GM12864 (cell line): Measurements from ENCODE around the gene GFAP.

Experiments
- DNase-seq: peaks from one replicate; pipeline ENCODE4 v3.0.0-alpha.2; 2011; ENCODE audit warnings: low read depth
- H3K4me3 ChIP-seq: 2 replicates; pipeline ENCODE4 v1.5.1; 2011; ENCODE audit warnings: mild to moderate bottlenecking, low read depth, low read length, control low read depth
- TF ChIP-seq, protein P1 (sequence below): IDR thresholded peaks from 2 replicates; pipeline ENCODE4 v1.5.1; 2011; ENCODE audit warnings: low read depth, mild to moderate bottlenecking, moderate library complexity, low read length, control low read depth, inconsistent platforms; ENCODE audit errors: missing control alignments

The GFAP gene

DNA sequence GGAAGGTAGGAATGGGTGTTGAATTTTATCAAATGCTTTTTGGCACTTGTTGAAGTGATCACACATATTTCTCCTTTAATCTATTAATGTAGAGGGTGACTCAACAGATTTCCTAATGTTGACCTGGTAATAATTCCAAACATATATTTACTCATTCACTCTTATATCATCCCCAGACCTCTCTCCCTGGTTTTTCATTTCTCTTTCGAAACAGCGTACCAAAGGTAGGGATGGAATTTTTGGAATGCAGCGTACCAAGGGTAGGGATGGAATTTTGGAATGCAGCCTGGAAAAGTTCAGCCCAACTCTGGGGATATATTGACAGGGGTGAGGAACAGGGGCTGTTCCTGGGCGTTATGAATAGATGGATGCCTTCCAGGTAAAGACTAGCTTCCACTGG lies 25.0 kb upstream of the GFAP start:
- no peak overlapping the region for H3K4me3 ChIP-seq
- TF ChIP-seq, protein P1, sequence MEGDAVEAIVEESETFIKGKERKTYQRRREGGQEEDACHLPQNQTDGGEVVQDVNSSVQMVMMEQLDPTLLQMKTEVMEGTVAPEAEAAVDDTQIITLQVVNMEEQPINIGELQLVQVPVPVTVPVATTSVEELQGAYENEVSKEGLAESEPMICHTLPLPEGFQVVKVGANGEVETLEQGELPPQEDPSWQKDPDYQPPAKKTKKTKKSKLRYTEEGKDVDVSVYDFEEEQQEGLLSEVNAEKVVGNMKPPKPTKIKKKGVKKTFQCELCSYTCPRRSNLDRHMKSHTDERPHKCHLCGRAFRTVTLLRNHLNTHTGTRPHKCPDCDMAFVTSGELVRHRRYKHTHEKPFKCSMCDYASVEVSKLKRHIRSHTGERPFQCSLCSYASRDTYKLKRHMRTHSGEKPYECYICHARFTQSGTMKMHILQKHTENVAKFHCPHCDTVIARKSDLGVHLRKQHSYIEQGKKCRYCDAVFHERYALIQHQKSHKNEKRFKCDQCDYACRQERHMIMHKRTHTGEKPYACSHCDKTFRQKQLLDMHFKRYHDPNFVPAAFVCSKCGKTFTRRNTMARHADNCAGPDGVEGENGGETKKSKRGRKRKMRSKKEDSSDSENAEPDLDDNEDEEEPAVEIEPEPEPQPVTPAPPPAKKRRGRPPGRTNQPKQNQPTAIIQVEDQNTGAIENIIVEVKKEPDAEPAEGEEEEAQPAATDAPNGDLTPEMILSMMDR, result no peak
- DNase-seq, result no peak

DNA sequence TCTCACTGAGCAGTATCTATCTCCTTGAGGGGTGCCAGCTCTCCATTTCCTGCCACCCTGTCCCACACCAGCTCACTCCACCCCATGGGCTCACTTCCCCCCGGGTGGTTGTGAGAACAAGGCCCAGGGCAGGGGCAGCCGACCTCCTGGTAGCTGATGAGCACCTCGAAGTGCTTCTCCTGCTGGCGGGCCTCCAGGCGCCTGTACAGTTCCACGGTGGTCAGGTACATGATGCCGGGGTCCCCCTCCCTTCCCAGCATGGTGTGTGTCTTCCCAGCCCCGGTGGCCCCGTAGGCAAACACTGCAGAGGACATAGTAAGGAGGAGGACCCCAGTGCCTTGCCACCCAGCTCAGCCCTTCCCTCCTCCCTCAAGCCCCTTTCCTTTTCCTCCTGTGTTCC lies 19.8 kb upstream of the GFAP start:
- no peak overlapping the region for H3K4me3 ChIP-seq
- DNase-seq, result no peak
- TF ChIP-seq, protein P1, result no peak

DNA sequence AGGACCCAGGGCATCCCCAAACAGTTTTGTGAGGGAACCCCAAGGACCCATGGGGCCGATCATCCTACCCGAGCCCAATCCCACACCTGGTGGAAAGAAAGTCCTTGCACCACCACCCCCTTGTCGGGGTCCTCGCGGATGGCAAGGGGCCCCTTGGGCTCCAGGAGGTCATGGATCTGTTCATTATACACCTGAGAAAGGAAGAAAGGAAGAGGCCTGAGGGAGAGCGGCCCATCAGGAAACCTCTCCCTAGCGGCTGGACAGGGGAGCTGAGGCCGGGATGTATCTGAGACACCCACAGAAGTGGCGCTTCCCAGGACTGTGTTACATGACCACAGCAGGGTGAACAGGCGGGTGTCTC lies 19.4 kb upstream of the GFAP start:
- TF ChIP-seq, protein P1, result no peak
- no peak overlapping the region for H3K4me3 ChIP-seq
- DNase-seq, result no peak

DNA sequence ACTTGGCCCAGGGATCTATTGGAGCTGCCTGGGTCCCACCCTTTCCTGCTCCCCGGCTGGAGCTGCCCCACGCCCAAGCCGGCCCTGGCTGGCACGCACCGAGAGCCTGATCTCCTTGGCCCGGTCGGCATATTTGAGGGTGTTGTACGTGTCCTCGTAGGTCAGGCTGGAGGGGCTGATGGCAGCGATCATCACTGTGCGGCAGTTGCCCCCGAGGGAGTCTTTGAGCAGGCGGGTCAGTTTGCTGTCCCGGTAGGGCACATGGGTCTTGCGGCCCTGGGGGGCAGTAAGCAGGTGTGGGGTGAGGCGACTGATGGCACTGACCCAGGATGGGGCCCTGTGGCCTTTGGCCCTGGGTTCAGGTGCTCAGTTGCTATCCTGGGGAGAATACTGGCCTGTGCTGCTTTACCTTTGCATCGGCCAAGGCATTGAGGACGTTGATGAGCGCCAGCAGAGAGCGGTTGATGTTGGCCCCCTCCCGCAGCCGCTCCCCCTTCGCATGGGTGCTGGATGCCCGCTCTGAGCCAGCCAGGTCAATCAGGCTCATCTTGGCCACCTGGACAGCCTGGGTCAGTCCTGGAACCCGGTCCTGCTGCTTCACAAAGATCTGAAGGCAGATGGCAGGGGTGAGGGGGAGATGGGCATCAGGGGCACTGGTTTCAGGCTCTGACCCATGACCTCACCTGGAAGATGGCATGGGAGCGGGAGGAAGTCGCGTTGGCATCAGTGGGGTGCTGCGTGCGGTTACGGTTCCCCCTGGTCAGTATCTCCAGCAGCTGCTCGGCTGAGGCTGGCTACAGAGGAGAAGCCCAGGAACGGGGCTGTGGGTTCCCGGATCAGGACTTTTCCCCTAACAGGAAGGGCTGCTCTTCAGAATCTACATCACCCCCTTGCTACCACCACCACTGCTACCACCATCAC lies 18.8 kb upstream of the GFAP start:
- no peak overlapping the region for H3K4me3 ChIP-seq
- TF ChIP-seq, protein P1, result no peak
- DNase-seq, result no peak

DNA sequence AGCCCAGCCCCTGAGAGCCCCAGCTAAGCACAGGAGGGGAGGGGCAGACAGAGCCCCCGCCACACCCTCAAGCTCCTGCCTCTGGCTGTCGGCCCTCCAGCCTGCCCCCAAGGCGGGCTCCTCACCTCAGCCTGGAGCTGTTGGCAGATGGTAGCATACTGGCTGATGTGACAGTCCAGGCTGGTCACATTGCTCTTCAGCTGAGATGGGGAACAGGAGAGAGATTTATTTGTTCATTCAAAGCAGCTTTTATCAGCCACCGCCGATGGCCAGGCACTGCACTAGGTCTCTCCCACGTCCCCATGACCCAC lies 17.4 kb upstream of the GFAP start:
- DNase-seq, result no peak
- H3K4me3 ChIP-seq, result no peak overlapping the region
- TF ChIP-seq, protein P1, result no peak

DNA sequence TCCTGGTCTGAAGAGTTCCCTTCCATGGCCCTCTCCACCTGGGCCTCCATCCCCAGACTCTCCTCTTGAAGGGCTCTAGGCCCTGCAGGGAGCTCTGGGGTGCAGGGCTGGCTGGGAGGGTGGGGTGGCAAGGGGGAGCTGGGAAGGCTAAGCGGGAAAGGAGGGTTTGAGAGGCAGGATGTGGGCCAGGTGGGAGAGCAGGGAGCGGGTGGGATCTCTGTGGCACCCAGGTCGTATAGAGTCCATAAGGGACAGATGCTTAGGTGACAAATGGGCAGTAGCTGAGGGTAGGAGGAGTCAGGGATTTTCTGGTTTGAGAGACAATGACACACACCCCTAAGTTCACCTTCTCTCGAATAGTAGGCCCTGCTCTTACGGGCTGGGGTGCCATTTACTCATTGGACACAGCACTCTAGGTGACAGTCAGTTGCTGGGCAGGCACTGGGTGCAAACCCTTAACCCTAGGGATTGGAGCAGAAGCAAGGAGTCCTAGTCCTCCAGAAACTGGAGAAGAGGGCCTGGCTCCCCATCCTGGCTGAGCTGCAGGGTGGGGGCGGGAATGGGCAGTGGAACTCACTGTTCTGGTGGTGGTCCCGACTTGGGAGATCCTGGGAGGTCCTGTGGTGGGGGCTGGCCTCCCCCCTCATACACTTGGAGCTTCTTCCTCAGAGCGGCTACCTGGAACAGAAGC lies 16.9 kb upstream of the GFAP start:
- no peak for DNase-seq
- no peak overlapping the region for H3K4me3 ChIP-seq
- TF ChIP-seq, protein P1, result no peak
